IPS-20b (cell line): ENCODE data around the gene RIPK4.

Experiments used
- H3K27ac ChIP-seq: one replicate; pipeline ENCODE4 v1.5.1; 2013; ENCODE audit warnings: low read length
- H3K27me3 ChIP-seq: 2 replicates; pipeline ENCODE4 v1.6.1; 2013; ENCODE audit warnings: mild to moderate bottlenecking, low read length, inconsistent platforms; ENCODE audit not compliant: insufficient read depth
- H3K36me3 ChIP-seq: 2 replicates; pipeline ENCODE4 v1.6.1; 2013; ENCODE audit warnings: low read depth, mild to moderate bottlenecking, inconsistent platforms, low read length, moderate library complexity; ENCODE audit not compliant: insufficient read depth
- H3K4me1 ChIP-seq: 2 replicates; pipeline ENCODE4 v1.6.1; 2013; ENCODE audit warnings: mild to moderate bottlenecking, control low read depth, inconsistent platforms, low read length, moderate library complexity; ENCODE audit not compliant: insufficient read depth
- H3K4me3 ChIP-seq: 2 replicates; pipeline ENCODE4 v1.5.1; 2013; ENCODE audit warnings: mild to moderate bottlenecking, low read length, inconsistent platforms
- H3K9ac ChIP-seq: 2 replicates; pipeline ENCODE4 v1.6.1; 2013; ENCODE audit warnings: low read depth, mild to moderate bottlenecking, inconsistent platforms, low read length, moderate library complexity
- H3K9me3 ChIP-seq: 2 replicates; pipeline ENCODE4 v1.6.1; 2013; ENCODE audit warnings: mild to moderate bottlenecking, low read depth, low read length, inconsistent platforms; ENCODE audit not compliant: insufficient read depth

The RIPK4 gene

DNA sequence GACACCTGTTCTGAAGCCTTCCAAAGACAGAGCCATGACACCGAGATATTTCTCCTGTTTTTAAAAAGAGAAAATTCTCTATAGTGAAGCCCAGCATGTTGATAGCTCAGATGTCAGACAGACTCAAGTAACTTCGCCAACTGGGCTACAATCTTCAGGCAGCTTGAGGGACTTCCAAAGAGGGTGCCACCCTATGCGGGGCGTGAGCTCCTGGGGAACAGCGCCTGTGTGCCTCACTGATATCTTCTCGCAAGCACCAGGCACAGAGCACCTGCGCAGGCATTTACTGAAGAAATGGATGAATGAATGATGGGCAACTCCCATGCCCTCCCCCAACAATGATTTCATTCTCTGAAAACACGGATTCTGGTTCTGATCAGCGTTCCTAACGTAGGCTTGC, 17.6 kb downstream of the RIPK4 start:
- Histone ChIP-seq H3K4me3 (no peak overlapping the region), H3K9me3 (no peaks in the 10 kb centered on the region), H3K27me3 (peaks cover 46% of the 10 kb centered on the region), H3K36me3 (no peaks in the 10 kb centered on the region; the same call in 1 of the 2 replicates), H3K27ac (no peak overlapping the region), H3K4me1 (peaks cover 32% of the 10 kb centered on the region), H3K9ac (no peak overlapping the region)

DNA sequence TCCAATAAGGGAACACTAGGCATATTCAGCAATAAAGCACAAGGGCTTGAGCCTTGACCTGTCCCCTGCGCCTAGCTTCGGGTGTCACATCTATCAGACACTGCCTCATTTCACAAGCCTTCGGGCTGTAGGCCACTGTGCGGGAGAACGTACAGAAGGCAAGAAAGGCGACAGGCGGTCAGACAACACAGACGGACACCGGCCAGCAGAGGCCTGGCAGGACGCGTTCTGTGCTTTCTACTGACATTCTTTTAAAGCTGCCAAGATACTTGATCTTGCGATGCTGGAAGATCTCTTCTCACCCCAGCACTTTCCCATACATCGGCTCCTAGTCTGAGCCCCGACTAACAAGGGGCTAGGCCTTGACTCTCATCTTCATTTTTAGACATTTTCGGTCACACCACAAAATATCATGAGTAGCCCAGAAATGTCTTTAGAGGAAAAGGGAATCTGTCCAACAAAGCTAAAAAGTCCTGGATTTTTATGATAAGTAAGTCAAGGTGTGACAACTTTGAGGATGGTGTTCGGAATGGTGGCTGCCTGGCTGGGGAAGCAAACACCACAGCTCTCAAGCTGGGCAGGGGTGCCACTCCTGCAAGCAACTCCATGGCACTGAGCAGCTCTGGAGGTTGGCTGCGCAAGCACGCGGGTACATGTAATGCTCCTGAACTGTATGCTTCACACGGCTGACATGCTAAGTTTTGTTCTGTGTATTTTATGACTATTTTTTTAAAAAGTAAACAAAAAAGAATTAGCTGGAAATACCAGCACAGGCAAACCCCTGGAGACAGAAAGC, 18.7 kb downstream of the RIPK4 start:
- H3K4me1 ChIP-seq = peaks cover 21% of the 10 kb centered on the region
- H3K9ac ChIP-seq = no peak overlapping the region
- H3K36me3 ChIP-seq = no peaks in the 10 kb centered on the region; the same call in 1 of the 2 replicates
- H3K4me3 ChIP-seq = no peak overlapping the region
- peaks cover 34% of the 10 kb centered on the region for H3K27me3 ChIP-seq
- no peak overlapping the region for H3K27ac ChIP-seq
- H3K9me3 ChIP-seq = no peaks in the 10 kb centered on the region

DNA sequence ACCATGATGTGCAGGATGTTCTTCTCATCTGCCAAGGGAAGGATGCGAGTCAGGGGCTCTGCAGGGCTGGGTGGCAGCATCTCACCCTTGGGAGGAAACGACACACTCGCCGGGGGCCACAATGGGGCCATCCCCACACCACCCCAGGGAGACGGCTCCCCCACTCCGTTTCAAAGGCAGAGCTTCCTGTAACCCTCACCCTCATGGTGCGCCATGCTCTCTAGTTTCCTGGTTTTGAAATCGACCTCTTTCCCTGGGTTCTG, 20.2 kb downstream of the RIPK4 start:
- H3K27me3 ChIP-seq = peaks cover 19% of the 10 kb centered on the region

DNA sequence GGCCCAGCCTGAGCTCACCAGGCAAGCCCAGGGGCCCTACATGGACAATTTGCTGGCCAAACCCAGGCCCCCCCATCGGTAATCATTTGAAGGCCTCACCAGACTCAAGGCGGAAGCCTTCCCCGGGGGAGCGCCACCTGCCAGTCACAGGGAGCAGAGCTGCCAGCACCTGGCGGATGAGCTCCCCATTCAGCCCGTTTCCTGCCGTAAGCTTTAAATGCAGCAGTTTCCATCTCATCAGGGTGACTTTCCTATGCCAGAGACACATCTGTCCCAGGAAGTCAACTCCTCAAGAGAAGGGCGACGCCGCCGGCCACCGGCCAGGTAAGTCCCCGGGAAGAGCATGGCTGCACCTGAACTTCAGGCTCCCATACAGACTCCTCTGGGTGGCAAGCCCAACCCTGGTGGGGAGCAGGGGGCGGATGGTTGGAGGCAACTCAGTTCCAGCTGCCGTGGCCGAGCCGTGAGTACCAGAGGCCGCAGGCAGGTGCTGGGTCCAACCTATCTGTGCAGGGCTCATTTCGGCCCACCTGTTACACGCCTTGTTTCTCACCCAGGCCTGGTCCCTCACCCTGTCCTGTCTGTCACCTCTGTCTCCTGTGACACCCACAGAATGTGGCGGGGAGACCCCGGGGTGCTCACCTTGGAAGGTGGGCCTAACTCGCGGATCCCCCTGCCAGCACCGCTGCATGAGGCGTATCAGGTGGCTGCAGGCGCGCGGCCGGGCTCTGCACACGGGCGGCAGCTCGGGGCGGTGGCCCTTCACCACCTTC, 20.7 kb downstream of the RIPK4 start:
- H3K9me3 ChIP-seq = no peaks in the 10 kb centered on the region
- H3K27me3 ChIP-seq = peaks cover 14% of the 10 kb centered on the region
- H3K27ac ChIP-seq = no peak overlapping the region
- no peak overlapping the region for H3K4me3 ChIP-seq
- peaks cover 2% of the 10 kb centered on the region; the same call in 1 of the 2 replicates for H3K4me1 ChIP-seq
- H3K9ac ChIP-seq = no peak overlapping the region
- no peaks in the 10 kb centered on the region; the same call in 1 of the 2 replicates for H3K36me3 ChIP-seq

More for the DNA sequence above, 20.2 kb downstream of the RIPK4 start:
- H3K27ac ChIP-seq = no peak overlapping the region
- H3K4me3 ChIP-seq = no peak overlapping the region
- H3K9ac ChIP-seq = no peak overlapping the region
- no peaks in the 10 kb centered on the region for H3K9me3 ChIP-seq
- H3K4me1 ChIP-seq = peaks cover 6% of the 10 kb centered on the region; the same call in 1 of the 2 replicates
- H3K36me3 ChIP-seq = no peaks in the 10 kb centered on the region; the same call in 1 of the 2 replicates

DNA sequence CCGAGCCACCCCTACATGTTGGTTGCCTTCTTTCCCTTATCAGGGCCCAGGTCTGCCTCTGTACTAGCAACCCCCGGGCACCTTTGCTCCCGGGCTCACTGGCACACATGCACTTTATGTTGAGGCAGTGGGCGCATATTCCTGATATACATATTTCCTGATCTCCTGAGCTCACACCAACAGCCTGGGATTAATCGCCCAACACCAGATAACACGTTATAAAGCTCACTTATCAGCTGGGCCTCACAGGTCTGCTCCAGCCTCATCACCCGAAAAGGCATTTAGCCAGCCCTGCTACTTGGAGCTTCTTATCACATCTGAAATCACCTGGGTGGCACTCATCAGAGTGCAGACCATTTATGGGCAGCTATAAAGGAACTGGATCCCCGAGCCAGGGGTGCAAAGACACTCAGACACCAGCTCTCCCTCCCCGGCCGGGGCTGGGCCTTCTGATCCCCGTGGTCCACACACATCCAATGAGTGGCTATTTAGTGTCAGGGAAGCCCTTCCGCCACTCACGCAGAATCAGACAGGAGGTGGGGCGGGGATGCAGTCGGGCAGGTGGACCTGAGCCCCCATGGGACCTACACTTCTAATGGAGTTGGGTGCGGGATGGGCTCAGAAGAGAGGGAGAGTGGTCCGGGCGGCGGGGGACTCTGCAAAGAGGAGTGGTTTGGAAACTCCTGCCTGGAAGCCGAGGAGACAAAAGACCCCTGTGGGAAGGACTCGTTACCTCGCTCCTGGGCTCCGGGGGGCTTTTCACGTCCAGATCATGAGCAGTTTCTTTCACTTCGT, 21.6 kb downstream of the RIPK4 start:
- Histone ChIP-seq H3K27me3 (peaks cover 5% of the 10 kb centered on the region; the same call in 1 of the 2 replicates), H3K36me3 (peaks cover 4% of the 10 kb centered on the region), H3K9ac (no peak overlapping the region), H3K4me1 (no peaks in the 10 kb centered on the region), H3K4me3 (no peak overlapping the region), H3K9me3 (no peaks in the 10 kb centered on the region), H3K27ac (no peak overlapping the region)

DNA sequence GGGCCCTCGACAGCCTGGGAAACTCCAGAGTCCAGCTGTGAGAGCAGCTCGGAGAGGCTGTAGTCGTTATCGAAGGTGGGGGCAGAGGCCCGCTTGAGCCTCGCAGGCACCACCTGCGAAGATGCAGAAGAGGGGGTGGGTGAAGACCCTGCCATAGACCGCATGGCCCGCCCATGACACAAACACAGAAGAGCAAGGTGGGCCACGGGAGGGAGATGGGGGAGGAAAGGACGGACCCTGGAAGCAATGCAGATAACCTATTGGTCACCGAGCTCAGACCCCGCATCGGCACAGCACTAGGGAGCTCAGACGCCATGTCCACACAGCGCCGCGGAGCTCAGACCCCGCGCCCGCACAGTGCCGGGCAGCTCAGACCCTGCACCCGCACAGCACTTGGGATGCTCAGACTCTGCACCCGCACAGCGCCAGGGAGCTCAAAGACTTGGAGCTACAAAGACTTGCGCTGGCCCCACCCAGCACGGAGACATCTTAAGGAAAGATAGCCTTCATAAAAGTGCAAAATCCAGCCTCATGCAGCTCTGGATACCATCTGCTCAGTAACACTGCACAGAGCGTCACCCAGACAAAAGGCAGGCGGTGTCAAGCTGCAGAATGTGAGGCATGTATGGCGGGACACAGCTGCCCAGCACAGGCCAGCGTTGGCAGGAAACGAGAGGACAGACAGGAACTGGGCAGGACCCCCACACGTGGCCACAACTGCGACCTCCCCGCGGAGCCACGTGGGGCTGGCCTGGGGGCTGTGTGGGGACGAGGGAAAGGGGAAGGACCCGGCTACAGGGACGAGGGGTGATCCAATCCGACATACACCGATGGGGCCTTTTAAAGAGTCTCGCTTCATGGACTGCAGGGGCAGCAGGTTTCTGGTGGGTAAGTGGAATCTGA, 22.6 kb downstream of the RIPK4 start:
- H3K4me1 ChIP-seq = no peaks in the 10 kb centered on the region
- no peak overlapping the region for H3K9ac ChIP-seq
- H3K27me3 ChIP-seq = no peaks in the 10 kb centered on the region; the same call in 1 of the 2 replicates
- no peak overlapping the region for H3K4me3 ChIP-seq
- peaks cover 12% of the 10 kb centered on the region for H3K36me3 ChIP-seq
- no peaks in the 10 kb centered on the region for H3K9me3 ChIP-seq
- no peak overlapping the region for H3K27ac ChIP-seq

DNA sequence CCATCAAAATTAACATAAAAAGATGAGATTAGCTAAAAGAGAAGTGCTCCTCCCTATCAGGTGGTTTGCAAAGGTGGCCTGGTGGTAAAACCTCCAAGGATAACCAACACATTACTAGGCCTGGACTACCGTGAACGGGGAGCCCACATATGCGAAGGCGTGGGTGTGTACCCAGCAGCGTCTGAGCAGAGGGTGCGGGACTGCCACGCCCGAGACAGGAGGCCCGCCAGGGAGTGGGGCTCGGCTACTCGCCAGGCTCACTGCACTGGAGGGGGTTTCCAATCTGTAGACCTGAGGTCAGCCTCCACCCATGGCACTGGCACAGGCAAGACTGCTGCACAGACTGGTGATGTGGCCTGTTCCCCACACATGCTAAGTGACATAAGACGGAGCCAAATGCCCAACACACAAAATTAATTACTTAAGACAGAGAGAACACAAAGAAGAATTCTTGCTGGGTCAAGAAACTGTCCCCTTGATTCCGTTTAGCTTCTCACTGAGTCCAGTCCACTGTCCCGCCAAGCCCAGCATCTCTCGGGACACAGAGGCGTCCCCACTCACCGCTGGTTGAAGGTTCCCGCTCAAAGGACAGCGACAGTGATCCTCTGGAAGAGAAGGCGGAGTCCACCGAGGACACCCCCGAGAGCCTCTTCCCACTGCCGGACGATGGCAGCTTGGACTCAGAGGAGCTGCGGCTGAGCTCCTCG, 23.4 kb downstream of the RIPK4 start:
- H3K36me3 ChIP-seq = peaks cover 13% of the 10 kb centered on the region
- no peak overlapping the region for H3K4me3 ChIP-seq
- no peak overlapping the region for H3K27ac ChIP-seq
- H3K9me3 ChIP-seq = no peaks in the 10 kb centered on the region
- no peaks in the 10 kb centered on the region for H3K4me1 ChIP-seq
- H3K27me3 ChIP-seq = no peaks in the 10 kb centered on the region
- no peak overlapping the region for H3K9ac ChIP-seq

DNA sequence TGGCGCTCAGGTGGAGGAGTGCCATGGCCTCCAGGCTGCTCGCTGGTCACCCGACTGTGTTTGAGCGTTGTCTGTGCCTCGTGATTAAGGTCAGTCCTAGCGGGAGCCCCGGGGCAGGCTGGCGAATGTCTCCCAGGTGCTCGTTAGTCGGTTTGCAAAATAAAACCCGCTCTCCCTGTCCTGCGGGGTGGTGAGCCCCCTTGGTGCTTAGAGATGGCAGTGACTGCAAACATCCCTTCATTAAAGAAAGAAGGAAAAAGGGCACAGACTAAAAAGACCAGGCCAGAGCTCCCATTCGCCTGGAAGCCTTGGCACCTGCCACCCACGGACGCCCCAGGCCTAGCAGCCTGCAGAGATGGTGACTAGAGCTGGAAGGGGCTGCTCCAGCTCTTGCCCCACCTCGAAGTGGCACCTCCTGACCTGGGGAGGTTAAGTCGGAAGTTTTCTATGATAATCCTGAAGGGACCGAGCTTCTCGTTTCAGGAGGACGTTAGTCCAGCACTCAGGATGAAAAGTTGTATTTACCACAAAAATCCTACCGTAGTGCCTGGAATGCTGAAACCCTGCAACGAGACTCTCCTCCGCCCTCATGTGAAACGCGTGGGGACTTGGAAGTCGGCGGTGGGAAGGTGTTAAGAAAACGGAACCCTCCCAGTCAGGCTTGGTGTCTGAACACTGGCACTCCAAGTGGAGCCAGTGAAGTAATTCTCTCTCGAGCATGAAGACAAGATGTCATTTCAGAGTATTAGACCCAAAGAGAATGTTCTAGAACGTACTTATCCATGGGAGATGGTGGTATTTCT, 24.6 kb downstream of the RIPK4 start:
- Histone ChIP-seq H3K27ac (no peak overlapping the region), H3K27me3 (no peaks in the 10 kb centered on the region), H3K4me1 (no peaks in the 10 kb centered on the region), H3K4me3 (no peak overlapping the region), H3K9ac (no peak overlapping the region), H3K9me3 (peaks cover 9% of the 10 kb centered on the region), H3K36me3 (peaks cover 13% of the 10 kb centered on the region)

DNA sequence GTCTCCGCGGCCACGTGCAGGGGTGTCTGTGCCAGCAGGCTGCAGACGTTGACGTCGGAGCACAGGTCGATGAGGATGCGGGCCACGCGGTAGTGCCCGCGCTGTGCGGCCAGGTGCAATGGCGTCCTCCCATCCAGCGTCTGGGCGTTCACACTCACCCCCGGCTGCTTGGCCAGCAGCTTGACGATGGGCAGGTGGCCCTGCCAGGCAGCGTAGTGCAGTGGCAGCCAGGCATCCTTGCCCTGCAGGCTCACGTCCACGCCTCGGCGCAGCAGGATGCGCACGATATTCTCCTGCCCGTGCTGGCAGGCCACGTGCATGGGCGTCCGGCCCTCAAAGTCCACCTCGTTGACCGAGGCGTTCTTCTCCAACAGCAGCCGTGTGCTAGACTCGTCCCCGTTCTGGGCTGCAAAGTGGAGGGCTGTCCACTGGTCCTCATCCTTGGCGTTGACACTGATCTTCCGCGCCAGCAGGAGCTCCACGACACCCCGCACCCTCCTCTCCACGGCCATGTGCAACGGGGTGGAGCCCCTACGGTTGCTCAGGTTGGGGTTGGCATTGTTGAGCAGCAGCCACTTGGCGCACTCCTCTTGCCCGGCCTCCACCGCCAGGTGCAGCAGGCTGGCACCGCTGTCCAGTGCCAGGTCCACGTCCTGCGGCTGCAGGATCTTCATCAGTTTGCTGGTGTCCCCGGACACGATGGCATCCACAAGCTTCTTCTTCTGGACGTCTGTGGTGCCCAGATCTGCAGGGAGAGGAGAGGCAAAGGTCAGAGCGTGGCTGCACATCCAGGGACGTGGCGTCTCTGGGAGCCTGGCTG, 25.4 kb downstream of the RIPK4 start:
- Histone ChIP-seq H3K36me3 (peaks cover 13% of the 10 kb centered on the region), H3K27ac (no peak overlapping the region), H3K4me1 (no peaks in the 10 kb centered on the region), H3K4me3 (no peak overlapping the region), H3K9me3 (peaks cover 9% of the 10 kb centered on the region), H3K9ac (no peak overlapping the region), H3K27me3 (no peaks in the 10 kb centered on the region)
